ENCODE data around the gene MC1R. TPM values are rescaled to one million over a fixed set of nuclear protein-coding genes. Genes with fewer than 3 reads are reported as not detected.
A peak's percentile ranks its signal among the peaks of the same experiment; 100 is the strongest.

Gene MC1R
- total RNA-seq, 4 donors from 2014 or later, result 7.7 to 16.2 (median 11.4) TPM

DNA sequence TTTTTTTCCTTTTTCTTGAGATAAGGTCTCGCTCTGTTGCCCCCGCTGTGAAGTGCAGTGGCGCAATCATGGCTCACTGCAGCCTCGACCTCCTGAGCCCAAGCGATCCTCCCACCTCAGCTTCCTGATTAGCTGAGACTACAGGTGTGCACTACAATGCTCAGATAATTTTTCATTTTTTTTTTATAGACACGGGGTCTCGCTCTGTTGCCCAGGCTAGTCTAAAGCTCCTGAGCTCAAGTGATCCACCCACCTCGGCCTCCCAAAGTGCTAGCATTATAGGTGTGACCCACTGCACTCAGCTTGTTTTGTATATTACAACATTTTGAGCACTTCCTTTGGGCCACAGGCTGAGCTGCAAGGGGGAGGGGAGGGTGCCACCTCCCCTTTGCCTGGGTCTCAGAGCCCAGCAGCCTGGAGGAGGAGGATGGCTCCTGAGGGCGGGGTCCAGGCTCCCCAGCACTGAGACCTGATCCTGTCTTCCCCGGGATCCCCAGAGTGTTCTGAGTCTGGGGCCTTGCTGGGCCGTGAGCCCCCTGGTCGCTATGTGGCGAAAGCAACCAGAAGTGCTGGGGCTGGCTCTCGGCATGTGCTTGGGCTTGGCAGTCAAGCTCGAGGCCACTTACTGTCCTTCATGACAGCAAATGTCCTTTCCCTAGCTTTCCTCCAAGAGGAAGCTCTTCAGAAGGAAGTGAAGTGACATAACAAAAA, 38.0 kb downstream of the MC1R start:
- DNase-seq, result no peak
- peaks cover 5 to 14% of the 10 kb centered on the region in 2 donors for H3K36me3 ChIP-seq
- no peak overlapping the region for H3K27ac ChIP-seq
- intact Hi-C loops (cut with DNase I), result no loop called here
- H3K27me3 ChIP-seq, result no peaks in the 10 kb centered on the region
- TF ChIP-seq, protein P1, sequence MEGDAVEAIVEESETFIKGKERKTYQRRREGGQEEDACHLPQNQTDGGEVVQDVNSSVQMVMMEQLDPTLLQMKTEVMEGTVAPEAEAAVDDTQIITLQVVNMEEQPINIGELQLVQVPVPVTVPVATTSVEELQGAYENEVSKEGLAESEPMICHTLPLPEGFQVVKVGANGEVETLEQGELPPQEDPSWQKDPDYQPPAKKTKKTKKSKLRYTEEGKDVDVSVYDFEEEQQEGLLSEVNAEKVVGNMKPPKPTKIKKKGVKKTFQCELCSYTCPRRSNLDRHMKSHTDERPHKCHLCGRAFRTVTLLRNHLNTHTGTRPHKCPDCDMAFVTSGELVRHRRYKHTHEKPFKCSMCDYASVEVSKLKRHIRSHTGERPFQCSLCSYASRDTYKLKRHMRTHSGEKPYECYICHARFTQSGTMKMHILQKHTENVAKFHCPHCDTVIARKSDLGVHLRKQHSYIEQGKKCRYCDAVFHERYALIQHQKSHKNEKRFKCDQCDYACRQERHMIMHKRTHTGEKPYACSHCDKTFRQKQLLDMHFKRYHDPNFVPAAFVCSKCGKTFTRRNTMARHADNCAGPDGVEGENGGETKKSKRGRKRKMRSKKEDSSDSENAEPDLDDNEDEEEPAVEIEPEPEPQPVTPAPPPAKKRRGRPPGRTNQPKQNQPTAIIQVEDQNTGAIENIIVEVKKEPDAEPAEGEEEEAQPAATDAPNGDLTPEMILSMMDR (IDR thresholded peaks at IDR 0.05), result no peak
- no peak for TF ChIP-seq POLR2A (IDR thresholded peaks at IDR 0.05)
- no peaks in the 10 kb centered on the region for H3K9me3 ChIP-seq
- H3K4me3 ChIP-seq (replicated peaks in 1 of 3), result no peak overlapping the region
- H3K4me1 ChIP-seq, result no peaks in the 10 kb centered on the region
- WGBS, 2 donors, result 87 to 91% methylated on average over 14 to 15 of the region's 15 CpGs

DNA sequence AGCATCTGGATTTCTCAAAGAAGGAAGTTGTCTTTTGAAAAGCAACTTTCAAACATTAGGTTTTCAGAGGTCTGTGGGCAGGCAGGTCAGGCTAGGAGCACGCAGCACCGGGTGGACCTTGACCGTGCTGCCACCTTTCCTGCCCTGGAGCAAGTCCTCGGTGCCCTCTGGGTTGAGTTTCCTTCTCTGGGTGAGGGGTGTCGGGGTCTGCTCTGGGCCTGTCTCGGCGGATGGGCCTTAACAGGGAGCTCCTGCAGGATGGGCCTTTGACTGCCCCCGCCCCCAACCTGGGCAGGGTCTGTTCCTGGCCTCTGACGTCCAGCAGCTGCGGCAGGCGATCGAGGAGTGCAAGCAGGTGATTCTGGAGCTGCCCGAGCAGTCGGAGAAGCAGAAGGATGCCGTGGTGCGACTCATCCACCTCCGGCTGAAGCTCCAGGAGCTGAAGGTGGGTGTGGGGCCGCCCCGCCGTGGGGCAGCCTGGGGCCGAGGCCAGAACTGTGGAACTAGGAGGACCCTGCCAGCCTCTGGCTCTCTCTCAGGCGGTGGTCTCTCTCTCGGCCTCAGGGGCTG, 38.6 kb downstream of the MC1R start:
- TF ChIP-seq, protein P1 (IDR thresholded peaks at IDR 0.05), result no peak
- TF ChIP-seq POLR2A (IDR thresholded peaks at IDR 0.05), result no peak

DNA sequence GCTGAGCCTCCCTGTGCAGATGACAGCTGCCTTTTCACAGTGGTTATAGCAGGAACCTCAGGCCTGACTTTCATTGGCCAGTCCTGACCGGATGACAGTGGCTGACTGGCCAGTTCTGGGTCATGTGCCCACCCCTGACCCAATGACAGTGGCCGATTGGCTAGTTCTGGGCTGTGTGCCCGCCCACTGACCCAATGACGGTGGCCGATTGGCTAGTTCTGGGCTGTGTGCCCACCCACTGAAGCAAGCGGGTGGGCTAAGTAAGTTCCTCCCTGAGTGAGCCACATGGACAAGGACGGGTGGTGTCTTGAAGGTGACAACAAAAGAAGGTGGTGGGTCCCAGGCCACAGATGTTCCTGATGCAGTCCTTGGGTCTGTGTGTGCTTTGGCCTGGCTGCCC, 39.4 kb downstream of the MC1R start:
- TF ChIP-seq, protein P1 (IDR thresholded peaks at IDR 0.05), result no peak
- no peak for TF ChIP-seq POLR2A (IDR thresholded peaks at IDR 0.05)
- DNase-seq, result peak; percentile 27 to 30
- H3K4me1 ChIP-seq, result no peaks in the 10 kb centered on the region
- H3K27me3 ChIP-seq, result no peaks in the 10 kb centered on the region
- H3K9me3 ChIP-seq, result no peaks in the 10 kb centered on the region
- intact Hi-C loops (cut with DNase I), result no loop called here
- 91 to 93% methylated on average over 7 of the region's 7 CpGs for WGBS, 2 donors
- H3K27ac ChIP-seq, result no peak overlapping the region
- H3K4me3 ChIP-seq (replicated peaks in 1 of 3), result no peak overlapping the region
- peaks cover 5 to 14% of the 10 kb centered on the region in 2 donors for H3K36me3 ChIP-seq

More for the DNA sequence above, 38.6 kb downstream of the MC1R start:
- Histone ChIP-seq H3K4me1 (no peaks in the 10 kb centered on the region), H3K27me3 (no peaks in the 10 kb centered on the region), H3K9me3 (no peaks in the 10 kb centered on the region), H3K36me3 (peaks cover 5 to 14% of the 10 kb centered on the region in 2 donors), H3K4me3 (replicated peaks in 1 of 3) (no peak overlapping the region), H3K27ac (no peak overlapping the region)
- DNase-seq, result no peak
- intact Hi-C loops (cut with DNase I), result no loop called here
- WGBS, 2 donors, result 93 to 95% methylated on average over 7 to 20 of the region's 23 CpGs

DNA sequence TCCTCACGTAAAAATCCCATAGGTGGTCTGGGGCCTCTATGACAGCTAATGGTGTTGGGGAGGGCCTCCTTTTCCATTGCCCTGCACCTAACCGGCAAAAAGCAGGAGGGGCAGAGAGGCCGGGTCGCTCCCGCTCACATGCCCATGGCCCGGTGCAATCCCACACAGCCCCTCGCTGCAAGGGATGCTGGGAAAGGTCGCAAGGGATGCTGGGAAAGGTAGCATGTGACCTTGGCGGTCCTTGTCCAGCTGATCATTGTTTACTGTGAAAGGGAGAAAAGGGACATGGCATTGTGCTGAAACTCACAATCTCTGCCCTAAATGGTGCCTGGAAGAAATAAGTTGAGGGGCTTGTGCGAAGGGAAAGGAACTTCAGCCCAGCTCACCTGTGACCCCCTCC, 39.9 kb downstream of the MC1R start:
- WGBS, 2 donors, result 93 to 99% methylated on average over 10 of the region's 10 CpGs
- no peak for DNase-seq
- Histone ChIP-seq H3K27me3 (no peaks in the 10 kb centered on the region), H3K36me3 (peaks cover 5 to 14% of the 10 kb centered on the region in 2 donors), H3K4me1 (no peaks in the 10 kb centered on the region), H3K27ac (no peak overlapping the region), H3K9me3 (no peaks in the 10 kb centered on the region), H3K4me3 (replicated peaks in 1 of 3) (no peak overlapping the region)
- TF ChIP-seq, protein P1 (IDR thresholded peaks at IDR 0.05), result no peak
- no peak for TF ChIP-seq POLR2A (IDR thresholded peaks at IDR 0.05)
- intact Hi-C loops (cut with DNase I), result no loop called here

DNA sequence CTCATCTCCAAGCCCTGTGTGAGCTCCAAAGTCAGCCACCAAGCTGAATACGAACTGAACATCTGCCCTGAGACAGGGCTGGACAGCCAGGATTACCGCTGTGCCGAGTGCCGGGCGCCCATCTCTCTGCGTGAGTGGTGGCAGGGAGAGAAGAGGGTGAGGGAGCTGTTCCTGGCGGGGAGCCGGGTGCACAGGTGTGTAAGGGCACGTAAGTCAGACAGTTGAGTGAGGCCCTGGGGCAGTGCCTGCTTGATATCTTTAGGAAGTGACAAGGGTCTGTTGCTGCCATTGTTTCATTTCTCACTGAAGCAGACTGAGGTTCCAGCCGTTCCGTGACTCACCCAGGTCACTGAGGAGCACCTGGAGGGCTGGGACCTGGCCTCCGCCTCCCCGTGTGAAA, 42.3 kb downstream of the MC1R start:
- no peak overlapping the region for H3K4me3 ChIP-seq (replicated peaks in 1 of 3)
- DNase-seq, result no peak
- intact Hi-C loops (cut with DNase I), result no loop called here

More for the DNA sequence above, 42.3 kb downstream of the MC1R start:
- no peaks in the 10 kb centered on the region for H3K4me1 ChIP-seq
- H3K27ac ChIP-seq, result no peak overlapping the region
- peaks cover 5 to 14% of the 10 kb centered on the region in 2 donors for H3K36me3 ChIP-seq
- H3K27me3 ChIP-seq, result no peaks in the 10 kb centered on the region
- no peak for TF ChIP-seq POLR2A (IDR thresholded peaks at IDR 0.05)
- TF ChIP-seq, protein P1 (IDR thresholded peaks at IDR 0.05), result no peak
- WGBS, 2 donors, result 96 to 98% methylated on average over 9 to 13 of the region's 13 CpGs
- H3K9me3 ChIP-seq, result no peaks in the 10 kb centered on the region
